GM12875 (cell line): ENCODE results near the gene NOTCH1.

ENCODE experiments used
- H3K4me3 ChIP-seq: one replicate; pipeline ENCODE4 v1.5.1; 2011; ENCODE audit warnings: low read depth, low read length, control low read depth
- TF ChIP-seq, protein P1 (sequence below): IDR thresholded peaks from 2 replicates; pipeline ENCODE4 v1.5.1; 2011; ENCODE audit warnings: low read depth, mild to moderate bottlenecking, control low read depth, inconsistent platforms, low read length, moderate library complexity, borderline replicate concordance; ENCODE audit not compliant: insufficient read depth

Gene NOTCH1

GRCh38 chr9:136527721-136528710 is 17.8 kb downstream of the NOTCH1 start:
- TF ChIP-seq, protein P1, sequence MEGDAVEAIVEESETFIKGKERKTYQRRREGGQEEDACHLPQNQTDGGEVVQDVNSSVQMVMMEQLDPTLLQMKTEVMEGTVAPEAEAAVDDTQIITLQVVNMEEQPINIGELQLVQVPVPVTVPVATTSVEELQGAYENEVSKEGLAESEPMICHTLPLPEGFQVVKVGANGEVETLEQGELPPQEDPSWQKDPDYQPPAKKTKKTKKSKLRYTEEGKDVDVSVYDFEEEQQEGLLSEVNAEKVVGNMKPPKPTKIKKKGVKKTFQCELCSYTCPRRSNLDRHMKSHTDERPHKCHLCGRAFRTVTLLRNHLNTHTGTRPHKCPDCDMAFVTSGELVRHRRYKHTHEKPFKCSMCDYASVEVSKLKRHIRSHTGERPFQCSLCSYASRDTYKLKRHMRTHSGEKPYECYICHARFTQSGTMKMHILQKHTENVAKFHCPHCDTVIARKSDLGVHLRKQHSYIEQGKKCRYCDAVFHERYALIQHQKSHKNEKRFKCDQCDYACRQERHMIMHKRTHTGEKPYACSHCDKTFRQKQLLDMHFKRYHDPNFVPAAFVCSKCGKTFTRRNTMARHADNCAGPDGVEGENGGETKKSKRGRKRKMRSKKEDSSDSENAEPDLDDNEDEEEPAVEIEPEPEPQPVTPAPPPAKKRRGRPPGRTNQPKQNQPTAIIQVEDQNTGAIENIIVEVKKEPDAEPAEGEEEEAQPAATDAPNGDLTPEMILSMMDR, result no peak
- no peak overlapping the region for H3K4me3 ChIP-seq

DNA sequence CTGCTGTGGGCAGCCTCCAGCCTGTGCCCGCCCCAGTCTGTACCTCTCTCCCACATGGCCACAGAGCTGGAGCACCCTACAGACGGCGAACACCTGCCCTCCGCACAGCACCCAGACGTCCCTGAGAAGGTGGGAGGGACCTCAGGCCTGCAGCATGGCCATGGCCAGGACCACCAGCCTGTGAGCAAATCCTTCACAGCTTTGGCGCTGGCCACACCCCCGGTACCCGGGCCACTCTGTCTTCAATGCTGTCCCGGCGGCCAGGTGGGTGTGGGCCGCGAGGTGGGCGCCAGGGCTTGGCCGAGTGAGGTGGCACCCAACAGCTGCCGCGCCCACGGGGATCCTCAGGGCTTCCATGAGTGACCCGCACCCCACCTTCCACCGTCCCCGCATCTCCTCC is 18.7 kb downstream of the NOTCH1 start:
- no peak overlapping the region for H3K4me3 ChIP-seq
- TF ChIP-seq, protein P1, result no peak

DNA sequence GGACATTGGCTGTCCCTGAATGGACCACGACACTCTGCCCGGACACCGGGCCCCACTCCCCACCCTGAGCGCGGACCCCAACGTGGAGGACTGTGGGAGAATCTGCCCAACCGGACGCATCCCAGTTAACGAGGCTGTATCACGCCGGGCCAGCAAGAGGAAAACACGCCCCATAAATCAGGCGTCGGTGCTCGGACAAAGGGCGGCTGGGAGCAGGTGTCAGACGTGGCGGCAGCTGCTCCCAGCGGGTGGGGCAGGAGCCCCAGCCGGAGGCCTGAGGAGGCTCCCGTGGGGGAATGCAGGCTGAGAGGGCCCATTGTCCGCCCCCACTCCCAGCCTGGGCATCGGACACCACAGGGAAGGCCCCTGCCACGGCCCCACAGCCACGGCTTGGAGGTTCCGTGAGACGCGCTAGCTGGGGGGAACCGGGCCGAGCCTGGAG is 19.2 kb downstream of the NOTCH1 start:
- TF ChIP-seq, protein P1, result no peak
- no peak overlapping the region for H3K4me3 ChIP-seq

DNA sequence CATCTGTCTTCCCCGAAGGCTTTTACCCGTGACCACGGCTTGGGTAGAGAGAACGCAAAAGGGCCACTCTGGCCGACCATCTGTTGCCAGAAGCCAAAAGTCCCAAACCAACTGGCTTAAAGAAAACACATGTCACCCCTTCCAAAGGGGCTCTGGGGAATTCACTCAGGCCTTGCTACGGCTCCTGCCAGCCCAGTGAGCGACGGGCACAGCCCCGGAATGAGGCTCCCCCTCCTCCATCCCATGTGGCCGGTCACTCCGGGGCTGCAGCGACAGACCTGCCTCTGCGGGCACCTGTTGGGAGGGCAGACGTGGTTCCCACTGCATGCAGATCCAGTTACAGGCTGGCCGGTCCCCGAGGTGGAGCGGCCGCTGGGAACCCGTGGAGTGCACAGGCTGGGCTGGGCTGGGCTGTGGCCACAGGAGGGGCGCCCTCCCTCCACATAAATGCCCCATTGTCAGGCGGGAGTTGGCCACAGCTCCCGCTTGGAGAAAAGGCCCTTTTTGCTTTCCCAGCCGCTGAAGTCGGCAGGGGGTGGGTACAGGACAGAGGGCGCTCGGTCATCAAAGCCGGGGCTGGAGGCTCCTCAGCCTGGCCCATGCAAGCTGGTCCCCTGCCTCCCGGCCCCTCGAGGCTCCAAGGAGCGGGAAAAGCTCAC is 19.9 kb downstream of the NOTCH1 start:
- TF ChIP-seq, protein P1, result no peak
- H3K4me3 ChIP-seq, result no peak overlapping the region

DNA sequence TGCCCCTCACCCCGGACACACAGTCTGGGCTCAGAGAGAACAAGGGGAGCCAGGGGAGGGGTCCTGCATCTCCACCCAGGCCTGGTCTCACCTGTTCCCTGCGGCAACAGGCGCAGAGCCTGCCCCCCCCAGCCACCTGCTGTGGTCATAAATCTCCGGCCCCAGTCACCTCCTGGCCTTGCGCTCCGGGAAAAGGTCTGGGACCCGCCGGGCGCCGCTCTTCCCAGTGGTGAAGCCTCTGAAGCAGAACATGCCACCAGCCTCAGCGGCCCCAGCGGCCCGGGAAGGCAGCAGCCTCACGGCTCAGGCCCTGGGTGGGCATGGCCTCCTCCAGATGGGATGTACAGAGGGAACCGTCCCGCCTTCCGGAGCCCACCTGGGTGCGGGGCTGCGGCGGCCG is 20.6 kb downstream of the NOTCH1 start:
- TF ChIP-seq, protein P1, result no peak
- no peak overlapping the region for H3K4me3 ChIP-seq

- TF ChIP-seq, protein P1, result no peak
Measured at GRCh38 chr9:136522314-136523237, 23.3 kb downstream of the NOTCH1 start.

More at GRCh38 chr9:136522314-136523237, 23.3 kb downstream of the NOTCH1 start:
- no peak overlapping the region for H3K4me3 ChIP-seq
